HCT116 (cell line): ENCODE data around the gene GOLGA6L2. TPM values are rescaled to one million over a fixed set of nuclear protein-coding genes. Genes with fewer than 3 reads are reported as not detected.

Experiments used
- ATAC-seq: fragments of 200-7000 bp; cut with Tn5 transposase; 2 replicates; pipeline ENCODE4 v1.9.1; 2020; ENCODE audit warnings: mild to moderate bottlenecking, moderate library complexity
- BruUV-seq: library from RNA; stranded (reverse); fragments of 400-500 nt; replicated peaks from 2 replicates; lab custom pipeline; 2021; lab: Mats Ljungman, UMichigan
- CTCF ChIA-PET: fragments of 300-600 bp; sonication (Branson Sonifier 250); formaldehyde crosslinking; loops from one replicate; lab custom pipeline; 2021; ENCODE audit warnings: antibody characterized with exemption; lab: Charles Lee
- POLR2A ChIA-PET: fragments of 300-600, 350-600 bp; sonication (Branson Sonifier 250); formaldehyde crosslinking; loops from one replicate; lab custom pipeline; 2021; ENCODE audit warnings: antibody characterized with exemption; lab: Charles Lee
- RAD21 ChIA-PET, 2 experiments: fragments of 300-600 bp; sonication (Branson Sonifier 250); formaldehyde crosslinking; loops; one replicate each; lab custom pipeline; 2023; ENCODE audit warnings: low total read pairs in 2 of 2; ENCODE audit not compliant: uncharacterized antibody in 2 of 2, unreplicated experiment in 2 of 2, low non-redundant PET in 1 of 2; lab: Charles Lee
- DNase-seq: peaks from one replicate; pipeline ENCODE4 v3.0.0-alpha.2; 2010; ENCODE audit warnings: low read depth, low spot score
- H2AFZ ChIP-seq: fragments of 200-600 bp; shearing (Covaris generic), sonication (generic); 2 replicates; pipeline ENCODE4 v1.6.1; 2017; ENCODE audit warnings: low read depth, mixed run types, mixed read lengths, antibody characterized with exemption, low read length; ENCODE audit not compliant: poor library complexity, severe bottlenecking
- H3K27ac ChIP-seq: 2 replicates; pipeline ENCODE4 v1.5.1; 2012; ENCODE audit warnings: low read depth, low read length
- H3K27me3 ChIP-seq: fragments of 200-600 bp; sonication (generic); 2 replicates; pipeline ENCODE4 v1.6.1; 2016; ENCODE audit warnings: mixed run types, low read length, mixed read lengths; ENCODE audit not compliant: insufficient read depth
- H3K36me3 ChIP-seq, 2 experiments: fragments of 200-500 bp in 1 of 2; fragments of 200-600 bp in 1 of 2; sonication (Bioruptor generic) in 1 of 2; sonication (generic) in 1 of 2; 2 replicates each; pipeline versions ENCODE4 v1.5.1 to v1.6.1; 2014 to 2016; ENCODE audit warnings: low read length in 2 of 2, inconsistent platforms in 1 of 2, mixed read lengths in 1 of 2, mixed run types in 1 of 2; ENCODE audit not compliant: insufficient read depth in 2 of 2, control insufficient read depth in 1 of 2
- H3K4me1 ChIP-seq, 2 experiments: fragments of 200-600 bp in 1 of 2; sonication (generic) in 1 of 2; 2 replicates each; pipeline versions ENCODE4 v1.5.1 to v1.6.1; 2012 to 2017; ENCODE audit warnings: low read length in 2 of 2, inconsistent platforms in 1 of 2, mild to moderate bottlenecking in 1 of 2, mixed read lengths in 1 of 2, mixed run types in 1 of 2, moderate library complexity in 1 of 2; ENCODE audit not compliant: insufficient read depth in 2 of 2, control insufficient read depth in 1 of 2
- H3K4me2 ChIP-seq: fragments of 200-600 bp; sonication (generic); 2 replicates; pipeline ENCODE4 v1.6.1; 2017; ENCODE audit warnings: mixed run types, low read length, mixed read lengths
- H3K4me3 ChIP-seq, 2 experiments: fragments of 200-600 bp in 1 of 2; sonication (generic) in 1 of 2; replicated peaks in 1 of 2; 2 replicates each; pipeline ENCODE4 v1.5.1; 2011 to 2016; ENCODE audit warnings: low read length in 2 of 2, control low read depth in 1 of 2, low read depth in 1 of 2, mild to moderate bottlenecking in 1 of 2, mixed read lengths in 1 of 2, mixed run types in 1 of 2
- H3K79me2 ChIP-seq: fragments of 200-600 bp; sonication (generic); 2 replicates; pipeline ENCODE4 v1.6.1; 2017; ENCODE audit warnings: mild to moderate bottlenecking, mixed run types, low read length, moderate library complexity, mixed read lengths; ENCODE audit not compliant: insufficient read depth
- H3K9ac ChIP-seq: fragments of 200-600 bp; sonication (generic); 2 replicates; pipeline ENCODE4 v1.6.1; 2016; ENCODE audit warnings: low read length, mixed read lengths
- H3K9me2 ChIP-seq: fragments of 200-600 bp; sonication (generic), shearing (Covaris generic); 2 replicates; pipeline ENCODE4 v1.6.1; 2017; ENCODE audit warnings: mixed run types, mild to moderate bottlenecking, moderate library complexity; ENCODE audit not compliant: insufficient read depth
- H3K9me3 ChIP-seq, 2 experiments: fragments of 200-500 bp in 1 of 2; fragments of 200-600 bp in 1 of 2; sonication (Bioruptor generic) in 1 of 2; sonication (generic) in 1 of 2; 2 replicates each; pipeline ENCODE4 v1.6.1; 2014 to 2017; ENCODE audit warnings: low read length in 2 of 2, mixed read lengths in 2 of 2, inconsistent platforms in 1 of 2, low read depth in 1 of 2, mild to moderate bottlenecking in 1 of 2, mixed run types in 1 of 2, moderate library complexity in 1 of 2; ENCODE audit not compliant: control insufficient read depth in 1 of 2, insufficient read depth in 1 of 2
- H4K20me1 ChIP-seq: fragments of 200-600 bp; sonication (generic), shearing (Covaris generic); 2 replicates; pipeline ENCODE4 v1.6.1; 2017; ENCODE audit warnings: mixed run types, mild to moderate bottlenecking, moderate library complexity; ENCODE audit not compliant: insufficient read depth
- CTCF ChIP-seq, 3 experiments: fragments of 200-600 bp in 1 of 3; sonication (generic) in 1 of 3; IDR thresholded peaks in 2 of 3; conservative IDR thresholded peaks in 1 of 3; 2 replicates each; pipeline ENCODE4 v1.5.1; 2012 to 2017; ENCODE audit warnings: low read depth in 2 of 3, low read length in 2 of 3, antibody characterized with exemption in 1 of 3, borderline replicate concordance in 1 of 3, control low read depth in 1 of 3, mild to moderate bottlenecking in 1 of 3, mixed read lengths in 1 of 3, mixed run types in 1 of 3, moderate library complexity in 1 of 3; ENCODE audit not compliant: insufficient read depth in 1 of 3
- EZH2 ChIP-seq: fragments of 200-600 bp; sonication (generic); IDR thresholded peaks from 2 replicates; pipeline ENCODE4 v1.6.1; 2017; ENCODE audit warnings: antibody characterized with exemption, mixed run types
- MAX ChIP-seq: IDR thresholded peaks from 2 replicates; pipeline ENCODE4 v1.6.1; 2012
- POLR2AphosphoS5 ChIP-seq: IDR thresholded peaks from 2 replicates; pipeline ENCODE4 v1.6.1; 2011; ENCODE audit warnings: mild to moderate bottlenecking, low read depth, low read length, moderate library complexity
- YY1 ChIP-seq: IDR thresholded peaks from 2 replicates; pipeline ENCODE4 v1.6.1; 2011; ENCODE audit warnings: low read length, low read depth, moderate library complexity, mild to moderate bottlenecking; ENCODE audit not compliant: insufficient replicate concordance; ENCODE audit errors: extremely low read depth
- ZFX ChIP-seq: fragments of 450-650 bp; IDR thresholded peaks from 2 replicates; pipeline ENCODE4 v1.6.1; 2017
- ZNF274 ChIP-seq: fragments of 200-500 bp; sonication (Bioruptor generic); IDR thresholded peaks from 2 replicates; pipeline ENCODE4 v1.6.1; 2014; ENCODE audit warnings: mild to moderate bottlenecking, low read depth, low read length, inconsistent platforms
- intact Hi-C: fragments of 100-400 bp; cut with micrococcal nuclease; formaldehyde crosslinking; loops from 2 replicates; pipeline ENCODE4 v1.10.0; 2022
- total RNA-seq: library from RNA; stranded (reverse); gene quantifications from one replicate; pipeline ENCODE4 v1.2.1, GENCODE V29; 2021; ENCODE audit not compliant: unreplicated experiment

Gene GOLGA6L2
- total RNA-seq, 1 experiment from 2014 or later = not detected

- DNase-seq (no peak), ATAC-seq (no peak)
- BruUV-seq = no TSS peak
- Histone ChIP-seq H3K9ac (no peak overlapping the region), H3K79me2 (no peaks in the 10 kb centered on the region), H3K9me3 (no peaks in the 10 kb centered on the region), H3K9me2 (no peaks in the 10 kb centered on the region), H3K27me3 (peaks cover 21% of the 10 kb centered on the region), H3K4me3 (no peak overlapping the region), H2AFZ (no peak overlapping the region), H4K20me1 (no peaks in the 10 kb centered on the region), H3K4me2 (no peak overlapping the region)
- ChIA-PET CTCF (no interaction called here), RAD21 (no interaction called here), POLR2A (no interaction called here)
- intact Hi-C loops = loop anchor here (5.0 kb wide), 1 partner anchor 48 kb away; no protein-coding TSS in a partner anchor
- TF ChIP-seq CTCF (IDR thresholded peaks at IDR 0.05 in 2 of 3, conservative IDR thresholded peaks at IDR 0.05 in 1 of 3; ENCODE audit: borderline replicate concordance in 1 of 3, insufficient read depth in 1 of 3, low read depth in 2 of 3, low read length in 2 of 3) (no peak), ZFX (no peak), ZNF274 (no peak), YY1 (no peak), MAX (no peak), POLR2AphosphoS5 (no peak), EZH2 (no peak)
- TF ChIP-seq, all 23 proteins: peak for 0
- no peak overlapping the region for H3K27ac ChIP-seq
- H3K36me3 ChIP-seq = no peaks in the 10 kb centered on the region
- no peaks in the 10 kb centered on the region for H3K4me1 ChIP-seq
Measured at GRCh38 chr15:23438816-23439466, 8.1 kb downstream of the GOLGA6L2 start.
